Measurements from ENCODE around the gene KCP. TPM values are rescaled to one million over a fixed set of nuclear protein-coding genes. Genes with fewer than 3 reads are reported as not detected.

KCP gene
- polyA plus RNA-seq, 1 donor from 2014 or later = 0.31 TPM

GRCh38 chr7:128837521-128837921, 73.0 kb downstream of the KCP start:
- H3K27ac ChIP-seq (ENCODE audit: low read length) = no peak overlapping the region
- no peaks in the 10 kb centered on the region for H3K27me3 ChIP-seq (ENCODE audit: insufficient read depth, low read depth, low read length)
- no peak for TF ChIP-seq RAD21 (conservative IDR thresholded peaks at IDR 0.05)
- no peak for TF ChIP-seq SMC3 (conservative IDR thresholded peaks at IDR 0.05; ENCODE audit: poor library complexity)
- no peak for TF ChIP-seq REST (IDR thresholded peaks at IDR 0.05; ENCODE audit: borderline replicate concordance)
- TF ChIP-seq TAF1 (IDR thresholded peaks at IDR 0.05; ENCODE audit: low read depth) = no peak
- no peak for TF ChIP-seq EZH2 (IDR thresholded peaks at IDR 0.05; ENCODE audit: borderline replicate concordance, insufficient read depth, low read length, poor library complexity, severe bottlenecking)
- TF ChIP-seq POLR2AphosphoS5 (IDR thresholded peaks at IDR 0.05) = no peak
- no peak for TF ChIP-seq EP300 (conservative IDR thresholded peaks at IDR 0.05; ENCODE audit: poor library complexity, severe bottlenecking)
- no peak overlapping the region for H3K9ac ChIP-seq (ENCODE audit: low read length)
- H3F3A ChIP-seq (ENCODE audit: insufficient read depth, low read length, poor library complexity, severe bottlenecking) = no peaks in the 10 kb centered on the region
- H3K36me3 ChIP-seq (ENCODE audit: insufficient read depth, low read length) = no peaks in the 10 kb centered on the region
- no peaks in the 10 kb centered on the region for H3K9me3 ChIP-seq (ENCODE audit: low read length)
- no peaks in the 10 kb centered on the region for H3K9me2 ChIP-seq (ENCODE audit: insufficient read depth, low read length)
- H2AFZ ChIP-seq (ENCODE audit: low read depth, low read length) = no peak overlapping the region
- no peaks in the 10 kb centered on the region for H3K79me2 ChIP-seq (replicated peaks; ENCODE audit: insufficient read depth, low read length)
- no peak overlapping the region for H3K4me2 ChIP-seq (ENCODE audit: low read length)
- H3K4me3 ChIP-seq (ENCODE audit: low read length) = no peak overlapping the region
- H4K20me1 ChIP-seq (ENCODE audit: insufficient read depth) = no peaks in the 10 kb centered on the region

- Histone ChIP-seq H3K9me2 (ENCODE audit: insufficient read depth, low read length) (no peaks in the 10 kb centered on the region), H3K9ac (ENCODE audit: low read length) (no peak overlapping the region), H3K9me3 (ENCODE audit: low read length) (no peaks in the 10 kb centered on the region), H3F3A (ENCODE audit: insufficient read depth, low read length, poor library complexity, severe bottlenecking) (no peaks in the 10 kb centered on the region), H3K27ac (ENCODE audit: low read length) (no peak overlapping the region), H3K4me3 (ENCODE audit: low read length) (no peak overlapping the region), H4K20me1 (ENCODE audit: insufficient read depth) (no peaks in the 10 kb centered on the region), H3K4me2 (ENCODE audit: low read length) (no peak overlapping the region), H3K79me2 (replicated peaks; ENCODE audit: insufficient read depth, low read length) (no peaks in the 10 kb centered on the region), H2AFZ (ENCODE audit: low read depth, low read length) (no peak overlapping the region), H3K27me3 (ENCODE audit: insufficient read depth, low read depth, low read length) (peaks cover under 1% of the 10 kb centered on the region), H3K36me3 (ENCODE audit: insufficient read depth, low read length) (no peaks in the 10 kb centered on the region)
- TF ChIP-seq TAF1 (IDR thresholded peaks at IDR 0.05; ENCODE audit: low read depth) (no peak), EP300 (conservative IDR thresholded peaks at IDR 0.05; ENCODE audit: poor library complexity, severe bottlenecking) (no peak), RAD21 (conservative IDR thresholded peaks at IDR 0.05) (no peak), POLR2AphosphoS5 (IDR thresholded peaks at IDR 0.05) (no peak), REST (IDR thresholded peaks at IDR 0.05; ENCODE audit: borderline replicate concordance) (no peak), MXI1 (conservative IDR thresholded peaks at IDR 0.05; ENCODE audit: poor library complexity, severe bottlenecking) (no peak), CTCF (IDR thresholded peaks at IDR 0.05; ENCODE audit: poor library complexity, severe bottlenecking) (no peak), EZH2 (IDR thresholded peaks at IDR 0.05; ENCODE audit: borderline replicate concordance, insufficient read depth, low read length, poor library complexity, severe bottlenecking) (no peak), SMC3 (conservative IDR thresholded peaks at IDR 0.05; ENCODE audit: poor library complexity) (no peak)
These were observed 73.7 kb downstream of the KCP start for GRCh38 chr7:128836729-128837348.
